HFF-Myc (cell line): ENCODE data around the gene OR2H2.

Experiments used
- DNase-seq: peaks from one replicate; pipeline ENCODE4 v3.0.0-alpha.2; 2011; ENCODE audit warnings: low read depth; ENCODE audit errors: extremely low read depth
- H3K4me3 ChIP-seq: replicated peaks from 2 replicates; pipeline ENCODE4 v1.5.1; 2011; ENCODE audit warnings: low read depth, mild to moderate bottlenecking, control low read depth, low read length
- TF ChIP-seq, protein P1 (sequence below): IDR thresholded peaks from 2 replicates; pipeline ENCODE4 v1.5.1; 2012; ENCODE audit warnings: mild to moderate bottlenecking, low read depth, low read length, control low read depth; ENCODE audit errors: missing control alignments

OR2H2 gene

GRCh38 chr6:29590218-29590808 is 5.4 kb downstream of the OR2H2 start:
- no peak overlapping the region for H3K4me3 ChIP-seq
- TF ChIP-seq, protein P1, sequence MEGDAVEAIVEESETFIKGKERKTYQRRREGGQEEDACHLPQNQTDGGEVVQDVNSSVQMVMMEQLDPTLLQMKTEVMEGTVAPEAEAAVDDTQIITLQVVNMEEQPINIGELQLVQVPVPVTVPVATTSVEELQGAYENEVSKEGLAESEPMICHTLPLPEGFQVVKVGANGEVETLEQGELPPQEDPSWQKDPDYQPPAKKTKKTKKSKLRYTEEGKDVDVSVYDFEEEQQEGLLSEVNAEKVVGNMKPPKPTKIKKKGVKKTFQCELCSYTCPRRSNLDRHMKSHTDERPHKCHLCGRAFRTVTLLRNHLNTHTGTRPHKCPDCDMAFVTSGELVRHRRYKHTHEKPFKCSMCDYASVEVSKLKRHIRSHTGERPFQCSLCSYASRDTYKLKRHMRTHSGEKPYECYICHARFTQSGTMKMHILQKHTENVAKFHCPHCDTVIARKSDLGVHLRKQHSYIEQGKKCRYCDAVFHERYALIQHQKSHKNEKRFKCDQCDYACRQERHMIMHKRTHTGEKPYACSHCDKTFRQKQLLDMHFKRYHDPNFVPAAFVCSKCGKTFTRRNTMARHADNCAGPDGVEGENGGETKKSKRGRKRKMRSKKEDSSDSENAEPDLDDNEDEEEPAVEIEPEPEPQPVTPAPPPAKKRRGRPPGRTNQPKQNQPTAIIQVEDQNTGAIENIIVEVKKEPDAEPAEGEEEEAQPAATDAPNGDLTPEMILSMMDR: no peak
- no peak for DNase-seq

DNA sequence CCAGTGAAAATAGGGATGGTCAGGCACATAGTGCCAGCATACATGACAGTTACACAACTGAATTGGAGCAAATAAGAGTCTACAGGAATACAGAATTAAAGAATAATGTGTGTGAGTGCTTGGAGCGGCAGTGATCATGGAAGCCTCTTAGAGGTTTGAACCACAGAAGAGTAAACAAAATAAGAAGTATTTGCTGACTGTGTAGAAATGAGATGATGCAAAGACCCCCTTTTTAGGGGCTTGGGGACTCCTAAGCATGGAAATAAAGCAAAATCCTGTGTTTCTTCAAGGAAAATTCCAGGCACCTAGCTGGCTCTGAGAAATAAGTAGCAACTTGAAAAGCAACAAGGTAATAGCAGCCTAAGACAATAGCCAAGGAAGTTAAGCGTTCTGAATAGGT is 6.8 kb downstream of the OR2H2 start:
- DNase-seq: no peak
- TF ChIP-seq, protein P1: no peak
- no peak overlapping the region for H3K4me3 ChIP-seq

DNA sequence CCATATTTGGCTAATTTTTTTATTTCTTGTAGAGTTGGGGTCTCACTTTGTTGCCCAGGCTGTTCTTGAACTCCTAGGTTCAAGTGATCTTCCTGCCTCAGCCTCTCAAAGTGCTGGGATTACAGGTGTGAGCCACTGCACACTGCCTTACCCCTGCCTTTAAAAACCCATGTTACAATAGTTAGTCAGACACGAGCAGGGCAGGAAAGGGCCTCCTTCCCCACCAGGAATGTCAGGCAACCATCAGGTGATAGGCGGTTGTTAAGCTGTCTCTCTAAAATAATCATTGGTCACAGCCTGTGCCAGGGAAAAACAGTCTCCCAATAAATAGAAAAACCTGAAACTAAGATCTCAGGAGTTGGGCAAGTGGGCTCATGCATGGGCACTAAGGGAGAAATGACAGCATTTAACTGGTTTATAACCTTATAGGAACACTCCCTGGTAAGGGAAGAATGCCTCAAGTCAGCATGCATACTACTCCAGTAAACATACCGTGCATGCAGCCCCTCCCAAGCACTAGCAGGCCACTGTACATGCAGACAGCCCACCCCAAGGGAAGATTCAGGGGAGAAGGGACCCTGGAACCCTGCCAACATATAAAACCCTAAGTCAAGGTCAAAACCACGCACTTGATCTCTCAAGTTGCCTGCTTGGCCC is 8.4 kb downstream of the OR2H2 start:
- DNase-seq: no peak
- TF ChIP-seq, protein P1: no peak
- H3K4me3 ChIP-seq: no peak overlapping the region

GRCh38 chr6:29596381-29596900 is 11.5 kb downstream of the OR2H2 start:
- TF ChIP-seq, protein P1: no peak
- no peak for DNase-seq
- no peak overlapping the region for H3K4me3 ChIP-seq

DNA sequence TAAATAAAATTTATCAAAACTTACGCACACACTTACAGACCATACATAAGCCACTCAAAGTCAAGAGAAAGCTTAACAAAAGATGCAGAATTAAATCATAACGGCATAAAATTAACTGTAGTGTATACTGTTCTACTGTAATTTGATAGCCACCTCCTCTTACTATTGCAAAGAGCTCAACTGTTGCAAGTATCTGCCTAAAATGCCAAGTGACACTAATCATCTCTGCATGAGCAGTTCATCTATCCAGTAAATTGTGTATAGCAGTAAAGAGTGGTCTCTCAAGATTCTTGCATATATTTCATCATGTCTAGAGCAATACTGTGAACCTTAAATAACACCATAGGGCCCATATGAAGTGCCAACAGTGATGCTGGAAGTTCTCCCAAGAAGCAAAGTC is 12.3 kb downstream of the OR2H2 start:
- H3K4me3 ChIP-seq: no peak overlapping the region
- DNase-seq: no peak
- TF ChIP-seq, protein P1: no peak

- TF ChIP-seq, protein P1: no peak
- H3K4me3 ChIP-seq: no peak overlapping the region
- no peak for DNase-seq
Measured at GRCh38 chr6:29598172-29598747, 13.3 kb downstream of the OR2H2 start.
